ENCODE measurements around the gene ANO10.

DNA sequence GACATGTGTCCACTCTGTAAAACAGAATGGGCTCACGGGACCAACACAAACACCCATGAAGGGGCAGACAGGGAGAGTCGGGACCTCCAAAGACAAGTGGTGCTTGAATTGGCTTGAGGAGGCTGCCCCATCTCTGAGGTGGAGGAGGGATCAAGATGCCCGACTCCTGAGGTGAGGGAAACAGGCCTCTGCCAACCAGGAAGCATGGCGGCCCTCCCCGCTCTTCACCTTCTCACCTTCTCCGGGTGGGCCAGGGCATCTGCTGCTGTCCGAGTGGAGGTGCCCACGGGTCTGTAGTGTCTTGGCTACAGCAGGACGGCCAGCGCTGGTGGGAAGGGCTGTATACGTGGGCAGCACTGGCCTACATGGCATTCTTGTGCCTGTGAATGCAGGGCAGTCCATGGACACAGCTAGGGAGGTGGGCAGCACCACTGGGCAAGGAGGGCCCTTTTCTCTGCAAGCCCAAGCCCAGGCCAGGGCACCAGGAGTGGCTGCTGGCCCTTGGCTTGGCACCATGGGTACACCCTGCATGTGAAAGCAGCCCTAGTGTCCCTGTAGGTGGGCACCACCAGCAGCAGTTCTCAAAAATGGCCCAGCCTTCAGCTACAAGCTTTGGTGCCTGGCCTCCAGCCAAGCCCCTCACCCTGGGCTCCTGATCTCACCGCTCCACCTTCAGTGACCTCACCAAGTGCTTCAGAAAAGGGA, 256.1 kb downstream of the ANO10 start:
- TF ChIP-seq, protein P1, sequence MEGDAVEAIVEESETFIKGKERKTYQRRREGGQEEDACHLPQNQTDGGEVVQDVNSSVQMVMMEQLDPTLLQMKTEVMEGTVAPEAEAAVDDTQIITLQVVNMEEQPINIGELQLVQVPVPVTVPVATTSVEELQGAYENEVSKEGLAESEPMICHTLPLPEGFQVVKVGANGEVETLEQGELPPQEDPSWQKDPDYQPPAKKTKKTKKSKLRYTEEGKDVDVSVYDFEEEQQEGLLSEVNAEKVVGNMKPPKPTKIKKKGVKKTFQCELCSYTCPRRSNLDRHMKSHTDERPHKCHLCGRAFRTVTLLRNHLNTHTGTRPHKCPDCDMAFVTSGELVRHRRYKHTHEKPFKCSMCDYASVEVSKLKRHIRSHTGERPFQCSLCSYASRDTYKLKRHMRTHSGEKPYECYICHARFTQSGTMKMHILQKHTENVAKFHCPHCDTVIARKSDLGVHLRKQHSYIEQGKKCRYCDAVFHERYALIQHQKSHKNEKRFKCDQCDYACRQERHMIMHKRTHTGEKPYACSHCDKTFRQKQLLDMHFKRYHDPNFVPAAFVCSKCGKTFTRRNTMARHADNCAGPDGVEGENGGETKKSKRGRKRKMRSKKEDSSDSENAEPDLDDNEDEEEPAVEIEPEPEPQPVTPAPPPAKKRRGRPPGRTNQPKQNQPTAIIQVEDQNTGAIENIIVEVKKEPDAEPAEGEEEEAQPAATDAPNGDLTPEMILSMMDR (IDR thresholded peaks at IDR 0.05), result no peak
- no peak for TF ChIP-seq EZH2 (IDR thresholded peaks at IDR 0.05; ENCODE audit: borderline replicate concordance, insufficient read depth, low read depth, low read length, poor library complexity, severe bottlenecking)

All from B cell (primary cell).